Dermis microvascular lymphatic vessel endothelial cell (primary cell): ENCODE results near the gene SNX25. TPM values are rescaled to one million over a fixed set of nuclear protein-coding genes. Genes with fewer than 3 reads are reported as not detected.
A peak's percentile ranks its signal among the peaks of the same experiment; 100 is the strongest.
"Not testable (repeated sequence)": the region's sequence is repeated elsewhere in the genome, so short reads cannot be mapped to it uniquely, and the experiment has no call there.

Source experiments
- DNase-seq, 2 donors: peaks; one replicate each; pipeline versions ENCODE4 v3.0.0 to v3.0.0-alpha.2; 2010; ENCODE audit warnings: low read depth in 2 of 2
- total RNA-seq: library from RNA; depleted of rRNA; stranded (reverse); fragments of >200 nt; gene quantifications from 2 replicates; pipeline ENCODE4 v1.2.1, GENCODE V29; 2014

Gene SNX25
- total RNA-seq, 1 donor from 2014 or later: 37.2 TPM

DNA sequence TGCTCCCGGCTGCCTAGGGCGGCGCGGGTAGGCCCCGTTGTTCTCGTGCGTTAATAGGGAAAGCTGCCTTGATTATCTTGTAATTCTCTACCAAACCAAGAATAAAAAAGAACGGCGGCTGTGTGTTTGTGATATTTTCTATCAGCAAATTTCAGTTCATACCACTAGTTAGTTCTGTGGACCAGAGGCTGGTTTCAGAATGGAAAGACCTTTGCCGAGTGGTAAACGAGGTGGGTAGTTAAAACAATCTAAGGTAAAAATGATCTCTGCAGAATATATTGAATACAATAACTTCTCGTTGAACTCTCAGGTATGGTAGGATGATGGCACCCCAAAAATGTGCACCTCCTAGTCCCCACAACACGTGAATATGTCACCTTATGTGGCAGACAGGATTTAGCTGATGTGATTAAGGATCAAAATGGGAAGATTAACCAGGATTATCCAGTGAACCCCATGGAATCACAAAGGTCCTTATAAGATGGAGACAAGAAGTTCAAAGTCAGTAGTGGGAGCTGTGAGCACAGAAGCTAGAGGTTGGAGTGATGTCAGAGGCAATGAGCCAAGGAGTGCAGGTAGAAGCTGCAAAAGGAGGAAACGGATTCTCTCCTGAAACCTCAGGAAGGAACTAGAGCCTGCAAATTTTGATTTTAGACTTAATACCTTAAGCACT lies 5.0 kb upstream of the SNX25 start:
- DNase-seq: no peak

DNA sequence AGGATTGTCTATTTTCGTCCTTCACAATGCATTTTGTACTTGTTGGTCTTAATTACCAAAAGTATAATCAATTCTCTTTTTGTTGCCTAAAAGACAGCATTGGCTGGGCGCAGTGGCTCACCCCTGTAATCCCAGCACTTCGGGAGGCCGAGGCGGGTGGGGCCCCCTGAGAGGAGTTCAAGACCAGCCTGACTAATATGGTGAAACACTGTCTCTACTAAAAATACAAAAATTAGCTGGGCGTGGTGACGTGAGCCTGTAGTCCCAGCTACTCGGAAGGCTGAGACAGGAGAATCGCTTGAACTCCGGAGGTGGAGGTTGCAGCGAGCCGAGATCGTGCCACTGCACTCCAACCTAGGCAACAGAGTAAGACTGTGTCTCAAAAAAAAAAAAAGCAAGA lies 4.3 kb upstream of the SNX25 start:
- DNase-seq: not testable (repeated sequence)

DNA sequence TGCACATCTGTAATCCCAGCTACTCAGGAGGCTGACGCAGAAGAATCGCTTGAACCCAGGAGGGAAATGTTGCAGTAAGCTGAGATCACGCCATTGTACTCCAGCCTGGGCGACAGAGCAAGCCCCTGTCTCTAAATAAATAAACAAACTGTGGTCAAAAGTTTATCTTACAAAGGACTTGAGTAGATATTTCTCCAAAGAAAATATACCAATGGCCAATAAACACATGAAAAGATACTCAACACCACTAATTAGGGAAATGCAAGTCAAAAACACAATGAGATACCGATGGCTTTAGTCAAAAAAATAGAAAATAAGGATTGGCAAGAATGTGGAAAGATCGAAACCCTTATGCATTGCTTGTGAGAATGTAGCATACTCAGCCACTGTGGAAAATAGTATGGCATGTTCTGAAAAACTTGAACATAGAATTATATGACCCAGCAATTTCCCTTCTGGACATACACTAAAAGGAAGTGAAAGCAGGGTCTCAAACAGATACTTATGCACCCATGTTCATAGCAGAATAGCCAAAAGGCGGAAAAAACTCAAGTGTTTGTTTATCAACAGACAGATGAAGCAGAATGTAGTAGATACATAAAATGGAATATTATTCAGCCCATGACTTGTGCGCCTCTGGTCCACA lies 3.6 kb upstream of the SNX25 start:
- DNase-seq: peak in 1 of 2 donors; percentile 24

DNA sequence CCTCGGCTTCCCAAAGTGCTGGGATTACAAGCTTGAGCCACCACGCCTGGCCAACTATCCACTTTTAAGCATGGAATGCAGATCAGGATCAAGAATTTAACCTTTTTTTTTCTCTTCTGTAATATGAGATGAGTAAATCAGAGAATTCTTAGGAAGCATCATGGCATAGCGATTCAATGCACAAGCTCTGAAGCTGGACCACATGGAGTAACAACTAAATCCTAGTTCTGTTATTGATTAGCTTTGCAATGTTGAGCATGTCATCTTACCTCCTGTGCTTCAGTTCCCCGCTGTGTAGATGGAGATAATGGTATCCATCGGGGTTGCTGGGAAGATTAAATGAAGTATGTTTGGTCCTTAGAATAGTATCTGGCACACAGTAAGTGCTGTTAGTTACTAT lies 1.9 kb upstream of the SNX25 start:
- no peak for DNase-seq

DNA sequence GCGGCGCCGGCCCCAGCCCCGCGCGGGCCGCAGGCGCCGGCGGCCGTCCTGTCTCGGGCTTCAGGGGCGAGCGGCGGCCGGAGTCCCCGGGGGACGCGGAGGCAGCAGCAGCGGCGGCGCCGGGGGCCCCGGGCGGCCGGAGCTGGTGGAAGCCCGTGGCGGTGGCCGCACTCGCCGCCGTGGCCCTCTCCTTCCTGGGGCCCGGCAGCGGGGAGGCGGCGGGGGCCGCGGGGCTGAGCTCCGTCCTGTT lies 379 bp downstream of the SNX25 start:
- DNase-seq: not testable (repeated sequence)

- DNase-seq: peak; percentile 26 to 61
Observed at GRCh38 chr4:185210102-185210981, 944 bp downstream of the SNX25 start.

DNA sequence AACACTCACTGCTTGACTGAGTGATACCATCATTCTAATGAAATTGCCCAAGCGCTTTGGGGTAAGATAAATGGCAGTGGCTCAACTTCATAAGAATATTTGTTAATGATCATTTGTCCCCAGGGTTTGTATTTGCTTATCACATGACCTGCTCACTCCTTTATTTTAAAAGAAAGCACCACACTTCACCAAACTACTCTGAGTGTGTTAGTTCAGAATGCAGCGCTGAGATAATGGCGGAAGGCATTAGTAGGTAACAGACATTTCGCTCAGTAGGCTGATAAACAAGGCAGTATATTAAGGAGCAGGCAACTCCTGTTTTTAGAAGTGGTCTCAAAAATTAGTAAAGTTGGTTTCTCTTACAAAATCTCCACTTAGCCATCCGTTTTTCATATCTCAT lies 1.6 kb downstream of the SNX25 start:
- DNase-seq: peak in 1 of 2 donors; percentile 38

- no peak for DNase-seq
Observed at GRCh38 chr4:185211641-185212040, 2.2 kb downstream of the SNX25 start.

DNA sequence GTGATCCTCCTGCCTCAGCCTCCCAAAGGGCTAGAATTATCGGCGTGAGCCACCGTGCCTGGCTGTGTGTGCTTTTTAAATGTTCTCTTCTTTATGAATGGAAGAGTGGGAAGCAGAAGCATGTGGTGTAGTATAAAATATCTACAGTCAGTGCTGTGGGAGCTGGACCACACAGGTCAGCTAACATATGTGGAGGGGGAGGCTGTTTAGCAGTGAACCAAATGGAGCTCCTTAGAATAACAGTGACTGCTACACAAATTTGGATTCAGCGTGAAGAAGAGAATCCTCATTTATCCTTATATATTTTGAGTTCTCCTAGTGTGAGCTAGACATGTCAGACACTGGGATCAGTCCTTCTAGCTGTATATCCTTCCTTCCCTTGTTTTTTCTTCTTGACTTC lies 3.2 kb downstream of the SNX25 start:
- no peak for DNase-seq

- no peak for DNase-seq
Observed at GRCh38 chr4:185213877-185214276, 4.5 kb downstream of the SNX25 start.

GRCh38 chr4:185215261-185215660 lies 5.9 kb downstream of the SNX25 start:
- DNase-seq: no peak

DNA sequence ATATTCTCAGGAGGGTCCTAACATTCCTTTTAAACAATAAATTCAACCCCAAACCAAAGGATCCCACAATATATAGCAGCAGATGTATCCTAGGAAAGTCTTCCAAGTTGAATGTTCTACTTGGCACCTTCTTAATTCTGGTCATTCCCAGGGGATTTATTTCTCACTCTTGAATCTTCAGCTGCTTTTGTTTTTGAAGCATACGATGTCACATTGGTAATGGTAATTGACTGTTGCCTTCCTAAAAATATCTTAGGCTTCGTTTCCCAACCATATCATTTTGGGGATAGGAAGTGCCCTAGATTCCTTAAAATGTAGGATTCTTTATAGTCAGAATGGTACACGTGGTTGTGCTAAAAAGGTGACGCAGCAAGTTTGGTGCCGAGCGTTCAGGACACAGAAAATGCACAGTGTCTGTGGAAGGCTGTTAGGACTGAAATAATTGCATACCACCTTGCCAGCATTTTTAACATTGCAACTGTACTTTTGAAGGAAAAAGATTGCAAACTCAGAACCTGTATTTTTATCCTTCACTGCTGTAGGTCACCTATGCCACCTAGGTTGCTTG lies 8.1 kb downstream of the SNX25 start:
- DNase-seq: no peak

DNA sequence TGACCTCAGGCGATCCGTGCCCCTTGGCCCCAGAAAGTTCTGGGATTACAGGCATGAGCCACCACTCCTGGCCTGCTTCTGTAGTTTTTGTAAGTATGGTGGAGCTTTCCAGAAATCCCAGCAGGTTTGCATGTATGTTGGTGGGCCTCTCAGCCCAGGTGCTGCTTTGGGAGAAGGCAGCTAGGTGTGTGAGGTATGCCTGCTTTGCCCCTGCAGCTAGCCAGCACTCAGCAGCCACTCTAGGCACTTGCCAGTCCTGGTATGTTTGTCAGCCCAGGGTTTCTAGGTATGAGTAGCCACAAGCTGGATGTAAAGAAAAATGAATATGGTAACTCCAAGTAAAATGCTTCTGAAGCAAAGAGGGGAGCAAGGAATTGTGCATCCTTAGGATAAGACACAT lies 8.9 kb downstream of the SNX25 start:
- no peak for DNase-seq

DNA sequence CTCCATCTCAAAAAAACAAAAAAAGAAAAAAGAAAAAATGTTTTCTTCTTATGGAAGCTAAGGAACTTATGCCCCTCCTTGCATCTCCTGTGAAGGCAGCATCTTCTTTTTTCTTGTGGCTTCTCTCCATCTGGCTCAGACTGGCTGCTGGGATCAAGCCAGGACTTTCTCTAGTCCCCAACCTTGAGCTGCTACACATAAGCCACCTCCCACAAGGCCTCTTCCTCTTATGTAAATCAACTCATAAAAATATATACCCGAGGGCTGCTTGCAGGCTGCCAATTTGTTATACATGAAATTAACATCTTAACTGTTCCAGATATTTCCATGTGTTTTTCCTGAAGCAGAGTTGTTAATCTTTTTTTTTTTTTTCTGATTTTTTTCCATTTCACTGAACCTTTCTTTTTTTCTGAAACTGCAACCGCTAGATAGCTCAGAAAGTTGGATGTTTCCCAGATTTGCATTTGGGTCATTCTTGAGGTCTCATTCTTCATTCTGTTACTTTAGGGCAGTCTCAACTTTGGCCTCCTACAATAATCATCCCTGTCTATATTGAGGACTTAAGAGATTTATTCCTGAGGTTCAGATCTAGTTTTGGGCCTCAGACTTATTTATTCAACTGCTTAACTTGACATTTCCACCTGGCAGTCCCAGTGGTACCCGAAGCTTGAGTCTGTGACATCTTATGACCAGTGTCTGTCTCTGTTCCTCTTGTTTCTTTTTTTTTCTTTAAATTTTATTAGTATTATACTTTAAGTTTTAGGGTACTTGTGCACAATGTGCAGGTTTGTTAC lies 10.3 kb downstream of the SNX25 start:
- no peak for DNase-seq

DNA sequence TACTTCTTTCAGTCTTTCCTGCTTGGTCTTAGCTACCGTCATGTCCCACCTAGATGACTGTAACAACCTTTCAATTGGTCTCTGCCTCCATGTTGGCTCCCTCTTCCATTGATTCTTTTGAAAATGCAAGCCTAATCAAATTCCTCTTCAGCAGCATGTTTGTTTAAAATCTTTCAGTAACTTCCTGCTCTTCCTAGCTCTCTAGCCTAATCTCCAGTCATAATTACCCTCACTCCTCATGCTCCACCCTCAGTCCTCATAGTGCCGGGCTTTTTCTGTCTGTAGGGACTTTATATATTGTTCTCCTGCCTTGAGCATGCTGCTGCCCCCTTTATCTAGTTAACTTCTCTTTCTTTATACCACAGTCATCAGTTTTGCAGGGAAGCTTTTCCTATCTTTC lies 12.1 kb downstream of the SNX25 start:
- DNase-seq: no peak

GRCh38 chr4:185221912-185222311 lies 12.5 kb downstream of the SNX25 start:
- no peak for DNase-seq

DNA sequence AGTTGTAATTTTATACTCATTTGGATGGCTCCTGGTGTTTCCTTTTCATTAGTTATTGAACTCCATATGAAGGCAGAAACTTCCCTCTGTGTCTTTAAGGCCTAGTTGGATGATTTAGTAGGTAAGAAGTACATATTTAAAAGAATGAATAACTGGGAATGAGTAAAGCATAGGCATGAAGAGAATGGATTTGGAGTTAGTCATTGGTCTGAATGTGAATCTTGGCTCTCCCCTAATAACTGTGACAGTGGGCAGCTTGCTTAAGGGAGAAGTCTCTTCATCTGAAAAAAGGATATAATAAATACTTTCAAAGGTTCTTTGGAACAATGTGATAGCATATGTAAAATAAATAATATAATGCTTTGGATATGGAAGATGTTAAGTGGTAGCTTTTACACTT lies 13.2 kb downstream of the SNX25 start:
- DNase-seq: no peak

DNA sequence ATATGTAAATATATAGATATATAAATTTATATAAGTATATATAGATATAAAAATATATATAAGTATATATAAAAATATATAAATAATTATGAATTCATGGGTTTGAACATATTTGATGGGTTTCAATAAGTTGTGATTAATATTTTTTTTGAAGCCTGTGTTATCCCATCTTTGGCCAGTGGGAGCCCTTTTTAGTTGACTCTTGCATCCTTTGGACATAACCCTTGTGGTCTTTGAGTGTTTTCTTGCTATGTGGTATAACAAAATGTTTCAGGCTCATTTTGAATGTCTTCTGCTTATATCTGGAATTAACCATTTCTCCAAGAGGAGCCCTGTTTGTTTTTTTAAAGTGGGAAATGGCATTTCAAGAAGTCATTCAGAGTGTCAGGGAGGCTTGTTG lies 15.2 kb downstream of the SNX25 start:
- no peak for DNase-seq

GRCh38 chr4:185225940-185226339 lies 16.5 kb downstream of the SNX25 start:
- DNase-seq: no peak

- no peak for DNase-seq
Observed at GRCh38 chr4:185227131-185227551, 17.7 kb downstream of the SNX25 start.

GRCh38 chr4:185227713-185228278 lies 18.4 kb downstream of the SNX25 start:
- DNase-seq: no peak
